HG02852 (cell line): ENCODE data around the gene MICU1.
"Not testable (repeated sequence)": the region's sequence is repeated elsewhere in the genome, so short reads cannot be mapped to it uniquely, and the experiment has no call there.

Source experiments
- ATAC-seq: cut with Tn5 transposase; IDR thresholded peaks from one replicate; pipeline ENCODE4 v1.9.1; 2021; ENCODE audit warnings: mild to moderate bottlenecking, moderate library complexity; ENCODE audit not compliant: unreplicated experiment

Gene MICU1

GRCh38 chr10:72407471-72407870, 218.4 kb downstream of the MICU1 start:
- ATAC-seq, result no peak

GRCh38 chr10:72395581-72395980, 230.3 kb downstream of the MICU1 start:
- not testable (repeated sequence) for ATAC-seq

GRCh38 chr10:72392571-72392970, 233.3 kb downstream of the MICU1 start:
- no peak for ATAC-seq

- ATAC-seq, result no peak
These were observed 235.1 kb downstream of the MICU1 start for GRCh38 chr10:72390764-72391163.

- ATAC-seq, result no peak
These were observed 236.2 kb downstream of the MICU1 start for GRCh38 chr10:72389716-72390115.

- ATAC-seq, result no peak
These were observed 236.9 kb downstream of the MICU1 start for GRCh38 chr10:72389014-72389413.

GRCh38 chr10:72388062-72388461, 237.8 kb downstream of the MICU1 start:
- no peak for ATAC-seq

- ATAC-seq, result no peak
These were observed 238.8 kb downstream of the MICU1 start for GRCh38 chr10:72386916-72387586.

- no peak for ATAC-seq
These were observed 240.2 kb downstream of the MICU1 start for GRCh38 chr10:72385724-72386123.

GRCh38 chr10:72384982-72385381, 240.9 kb downstream of the MICU1 start:
- ATAC-seq, result not testable (repeated sequence)

- no peak for ATAC-seq
These were observed 246.1 kb downstream of the MICU1 start for GRCh38 chr10:72379776-72380175.

GRCh38 chr10:72379062-72379461, 246.8 kb downstream of the MICU1 start:
- no peak for ATAC-seq

- ATAC-seq, result no peak
These were observed 250.3 kb downstream of the MICU1 start for GRCh38 chr10:72375585-72375984.

- ATAC-seq, result no peak
These were observed 250.7 kb downstream of the MICU1 start for GRCh38 chr10:72375173-72375572.

GRCh38 chr10:72370201-72370722, 255.6 kb downstream of the MICU1 start:
- ATAC-seq, result no peak

- no peak for ATAC-seq
These were observed 258.4 kb downstream of the MICU1 start for GRCh38 chr10:72367301-72367960.

GRCh38 chr10:72365106-72365895, 260.6 kb downstream of the MICU1 start:
- ATAC-seq, result no peak

GRCh38 chr10:72364239-72364777, 261.6 kb downstream of the MICU1 start:
- ATAC-seq, result no peak

GRCh38 chr10:72356987-72357386, 268.9 kb downstream of the MICU1 start:
- no peak for ATAC-seq

- ATAC-seq, result no peak
These were observed 269.8 kb downstream of the MICU1 start for GRCh38 chr10:72356115-72356514.

- ATAC-seq, result no peak
These were observed 270.7 kb downstream of the MICU1 start for GRCh38 chr10:72355214-72355555.
